Mucosa of stomach (tissue), 1 donor: ENCODE data around the gene IFT172.
"Not testable (repeated sequence)": the region's sequence is repeated elsewhere in the genome, so short reads cannot be mapped to it uniquely, and the experiment has no call there.

Experiments
- H3K27me3 ChIP-seq: one replicate; pipeline ENCODE4 v1.7.0; 2013; ENCODE audit warnings: mild to moderate bottlenecking, low read length; ENCODE audit not compliant: control insufficient read depth, insufficient read depth
- H3K36me3 ChIP-seq: one replicate; pipeline ENCODE4 v1.7.0; 2013; ENCODE audit warnings: low read length; ENCODE audit not compliant: control insufficient read depth, insufficient read depth
- H3K4me1 ChIP-seq: one replicate; pipeline ENCODE4 v1.7.0; 2013; ENCODE audit warnings: mild to moderate bottlenecking, low read length; ENCODE audit not compliant: control insufficient read depth, insufficient read depth
- H3K4me3 ChIP-seq: one replicate; pipeline ENCODE4 v1.7.0; 2013; ENCODE audit warnings: low read length
- H3K9ac ChIP-seq: one replicate; pipeline ENCODE4 v1.7.0; 2013; ENCODE audit warnings: mild to moderate bottlenecking, low read length, moderate library complexity
- H3K9me3 ChIP-seq: one replicate; pipeline ENCODE4 v1.7.0; 2013; ENCODE audit warnings: mild to moderate bottlenecking, low read length, moderate library complexity; ENCODE audit not compliant: control insufficient read depth
- donor health status: Pancreatic carcinoma.

IFT172 gene

GRCh38 chr2:27489498-27490397 lies at the start of gene IFT172:
Gene IFT172, minus strand, starts transcription at chr2:27489743. Its CDS starts 90 bp downstream, at chr2:27489653.
- Histone ChIP-seq H3K9ac (peak within 1 kb of the TSS; percentile 38), H3K9me3 (no peaks in the 10 kb centered on the region), H3K4me1 (peaks cover 10% of the 10 kb centered on the region), H3K36me3 (no peaks in the 10 kb centered on the region), H3K4me3 (peak within 1 kb of the TSS; percentile 40), H3K27me3 (peaks cover 6% of the 10 kb centered on the region)

- not testable (repeated sequence) for H3K4me3 ChIP-seq, H3K27me3 ChIP-seq, H3K4me1 ChIP-seq, H3K9ac ChIP-seq, H3K36me3 ChIP-seq, H3K9me3 ChIP-seq
Observed at GRCh38 chr2:27538839-27539450, 49.4 kb upstream of the IFT172 start.

GRCh38 chr2:27537287-27537686 lies 47.7 kb upstream of the IFT172 start:
- H3K27me3 ChIP-seq, result peaks cover 4% of the 10 kb centered on the region
- H3K4me3 ChIP-seq, result no peak overlapping the region
- no peaks in the 10 kb centered on the region for H3K36me3 ChIP-seq
- H3K9me3 ChIP-seq, result no peaks in the 10 kb centered on the region
- H3K4me1 ChIP-seq, result no peaks in the 10 kb centered on the region
- no peak overlapping the region for H3K9ac ChIP-seq

GRCh38 chr2:27531983-27532382 lies 42.4 kb upstream of the IFT172 start:
- peaks cover 4% of the 10 kb centered on the region for H3K27me3 ChIP-seq
- H3K36me3 ChIP-seq, result no peaks in the 10 kb centered on the region
- H3K9ac ChIP-seq, result no peak overlapping the region
- H3K4me1 ChIP-seq, result no peaks in the 10 kb centered on the region
- H3K9me3 ChIP-seq, result no peaks in the 10 kb centered on the region
- H3K4me3 ChIP-seq, result no peak overlapping the region

- Histone ChIP-seq H3K36me3 (no peaks in the 10 kb centered on the region), H3K9ac (no peak overlapping the region), H3K27me3 (no peaks in the 10 kb centered on the region), H3K4me1 (no peaks in the 10 kb centered on the region), H3K9me3 (no peaks in the 10 kb centered on the region), H3K4me3 (no peak overlapping the region)
Observed at GRCh38 chr2:27527182-27527581, 37.6 kb upstream of the IFT172 start.

- Histone ChIP-seq H3K4me1 (no peaks in the 10 kb centered on the region), H3K9me3 (no peaks in the 10 kb centered on the region), H3K27me3 (no peaks in the 10 kb centered on the region), H3K4me3 (no peak overlapping the region), H3K9ac (no peak overlapping the region), H3K36me3 (no peaks in the 10 kb centered on the region)
Observed at GRCh38 chr2:27522400-27522945, 32.9 kb upstream of the IFT172 start.

GRCh38 chr2:27520316-27520715 lies 30.8 kb upstream of the IFT172 start:
- no peak overlapping the region for H3K4me3 ChIP-seq
- H3K4me1 ChIP-seq, result no peaks in the 10 kb centered on the region
- H3K36me3 ChIP-seq, result no peaks in the 10 kb centered on the region
- H3K27me3 ChIP-seq, result no peaks in the 10 kb centered on the region
- H3K9ac ChIP-seq, result no peak overlapping the region
- no peaks in the 10 kb centered on the region for H3K9me3 ChIP-seq

- Histone ChIP-seq H3K4me3 (no peak overlapping the region), H3K9ac (no peak overlapping the region), H3K4me1 (no peaks in the 10 kb centered on the region), H3K36me3 (no peaks in the 10 kb centered on the region), H3K9me3 (no peaks in the 10 kb centered on the region), H3K27me3 (no peaks in the 10 kb centered on the region)
Observed at GRCh38 chr2:27518782-27519113, 29.2 kb upstream of the IFT172 start.

- no peaks in the 10 kb centered on the region for H3K4me1 ChIP-seq
- H3K4me3 ChIP-seq, result no peak overlapping the region
- H3K9ac ChIP-seq, result no peak overlapping the region
- H3K9me3 ChIP-seq, result no peaks in the 10 kb centered on the region
- H3K27me3 ChIP-seq, result no peaks in the 10 kb centered on the region
- no peaks in the 10 kb centered on the region for H3K36me3 ChIP-seq
Observed at GRCh38 chr2:27518113-27518781, 28.7 kb upstream of the IFT172 start.

GRCh38 chr2:27509326-27509725 lies 19.8 kb upstream of the IFT172 start:
- H3K9ac ChIP-seq, result no peak overlapping the region
- no peak overlapping the region for H3K4me3 ChIP-seq
- no peaks in the 10 kb centered on the region for H3K4me1 ChIP-seq
- H3K9me3 ChIP-seq, result no peaks in the 10 kb centered on the region
- H3K36me3 ChIP-seq, result no peaks in the 10 kb centered on the region
- no peaks in the 10 kb centered on the region for H3K27me3 ChIP-seq

GRCh38 chr2:27507293-27507692 lies 17.8 kb upstream of the IFT172 start:
- Histone ChIP-seq H3K9me3 (no peaks in the 10 kb centered on the region), H3K4me3 (no peak overlapping the region), H3K27me3 (no peaks in the 10 kb centered on the region), H3K9ac (no peak overlapping the region), H3K36me3 (no peaks in the 10 kb centered on the region), H3K4me1 (no peaks in the 10 kb centered on the region)

- H3K4me1 ChIP-seq, result no peaks in the 10 kb centered on the region
- H3K9me3 ChIP-seq, result no peaks in the 10 kb centered on the region
- no peaks in the 10 kb centered on the region for H3K36me3 ChIP-seq
- no peaks in the 10 kb centered on the region for H3K27me3 ChIP-seq
- no peak overlapping the region for H3K4me3 ChIP-seq
- no peak overlapping the region for H3K9ac ChIP-seq
Observed at GRCh38 chr2:27506587-27506986, 17.0 kb upstream of the IFT172 start.
